Measurements from ENCODE around the gene CEACAM16. TPM values are rescaled to one million over a fixed set of nuclear protein-coding genes. Genes with fewer than 3 reads are reported as not detected.

The CEACAM16 gene
- total RNA-seq, 1 donor from 2014 or later = not detected

DNA sequence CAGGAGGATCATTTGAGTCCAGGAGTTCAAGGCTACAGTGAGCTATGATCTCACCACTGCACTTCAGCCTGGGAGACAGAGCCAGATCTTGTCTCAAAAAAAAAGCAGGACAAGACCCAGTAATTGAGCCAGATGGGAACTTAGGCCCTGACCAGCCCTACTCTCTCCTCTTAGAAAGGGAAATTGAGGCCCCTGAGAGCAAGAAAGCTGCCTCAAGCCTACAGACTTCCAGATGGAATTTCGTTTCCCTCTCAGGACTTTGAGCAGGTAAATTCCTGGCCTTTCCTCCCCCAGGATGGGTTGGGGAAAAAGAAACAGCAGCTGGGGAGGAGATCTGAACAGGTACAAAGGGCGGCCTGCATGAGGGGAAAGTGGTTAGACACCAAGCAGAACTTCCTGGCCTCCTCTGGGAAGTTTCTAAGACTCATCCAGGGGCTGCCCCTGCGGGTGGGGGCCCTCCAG, 46.0 kb downstream of the CEACAM16 start:
- DNase-seq (ENCODE audit: low read depth) = no peak
- Histone ChIP-seq H3K36me3 (ENCODE audit: control insufficient read depth, insufficient read depth, low read length) (no peaks in the 10 kb centered on the region), H3K4me3 (ENCODE audit: low read depth, low read length) (no peak overlapping the region), H3K27me3 (ENCODE audit: control insufficient read depth, insufficient read depth, low read length) (no peaks in the 10 kb centered on the region)
- TF ChIP-seq, protein P1, sequence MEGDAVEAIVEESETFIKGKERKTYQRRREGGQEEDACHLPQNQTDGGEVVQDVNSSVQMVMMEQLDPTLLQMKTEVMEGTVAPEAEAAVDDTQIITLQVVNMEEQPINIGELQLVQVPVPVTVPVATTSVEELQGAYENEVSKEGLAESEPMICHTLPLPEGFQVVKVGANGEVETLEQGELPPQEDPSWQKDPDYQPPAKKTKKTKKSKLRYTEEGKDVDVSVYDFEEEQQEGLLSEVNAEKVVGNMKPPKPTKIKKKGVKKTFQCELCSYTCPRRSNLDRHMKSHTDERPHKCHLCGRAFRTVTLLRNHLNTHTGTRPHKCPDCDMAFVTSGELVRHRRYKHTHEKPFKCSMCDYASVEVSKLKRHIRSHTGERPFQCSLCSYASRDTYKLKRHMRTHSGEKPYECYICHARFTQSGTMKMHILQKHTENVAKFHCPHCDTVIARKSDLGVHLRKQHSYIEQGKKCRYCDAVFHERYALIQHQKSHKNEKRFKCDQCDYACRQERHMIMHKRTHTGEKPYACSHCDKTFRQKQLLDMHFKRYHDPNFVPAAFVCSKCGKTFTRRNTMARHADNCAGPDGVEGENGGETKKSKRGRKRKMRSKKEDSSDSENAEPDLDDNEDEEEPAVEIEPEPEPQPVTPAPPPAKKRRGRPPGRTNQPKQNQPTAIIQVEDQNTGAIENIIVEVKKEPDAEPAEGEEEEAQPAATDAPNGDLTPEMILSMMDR (IDR thresholded peaks at IDR 0.05; ENCODE audit: insufficient read depth, low read length, poor library complexity, severe bottlenecking) = no peak

DNA sequence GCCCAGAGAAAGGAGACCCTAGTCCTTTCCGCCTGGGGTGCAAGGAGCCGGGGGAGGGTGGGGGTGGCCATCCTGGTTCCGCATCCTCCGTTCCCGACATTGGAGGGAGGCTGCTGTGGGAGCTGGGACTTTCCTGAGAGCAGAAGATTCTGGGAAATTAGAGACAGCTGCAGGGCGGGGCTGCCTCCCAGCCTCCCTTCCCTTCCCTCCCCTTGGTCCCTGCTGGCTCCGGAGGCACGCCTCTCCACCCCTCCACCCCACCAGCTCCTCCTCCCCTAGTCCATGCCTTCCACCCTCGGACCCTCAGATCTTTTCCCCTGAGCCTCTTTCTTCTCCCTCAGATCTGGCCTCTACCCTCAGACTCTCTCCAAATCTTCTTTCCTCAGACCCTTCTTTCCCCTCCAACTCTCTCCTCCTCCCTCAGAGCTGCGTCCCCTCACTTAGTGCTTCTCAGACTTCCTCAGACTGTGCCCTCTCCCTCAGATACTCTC, 46.4 kb downstream of the CEACAM16 start:
- Histone ChIP-seq H3K27me3 (ENCODE audit: control insufficient read depth, insufficient read depth, low read length) (no peaks in the 10 kb centered on the region), H3K36me3 (ENCODE audit: control insufficient read depth, insufficient read depth, low read length) (peaks cover 1% of the 10 kb centered on the region), H3K4me3 (ENCODE audit: low read depth, low read length) (no peak overlapping the region)
- no peak for DNase-seq (ENCODE audit: low read depth)
- TF ChIP-seq, protein P1 (IDR thresholded peaks at IDR 0.05; ENCODE audit: insufficient read depth, low read length, poor library complexity, severe bottlenecking) = no peak

DNA sequence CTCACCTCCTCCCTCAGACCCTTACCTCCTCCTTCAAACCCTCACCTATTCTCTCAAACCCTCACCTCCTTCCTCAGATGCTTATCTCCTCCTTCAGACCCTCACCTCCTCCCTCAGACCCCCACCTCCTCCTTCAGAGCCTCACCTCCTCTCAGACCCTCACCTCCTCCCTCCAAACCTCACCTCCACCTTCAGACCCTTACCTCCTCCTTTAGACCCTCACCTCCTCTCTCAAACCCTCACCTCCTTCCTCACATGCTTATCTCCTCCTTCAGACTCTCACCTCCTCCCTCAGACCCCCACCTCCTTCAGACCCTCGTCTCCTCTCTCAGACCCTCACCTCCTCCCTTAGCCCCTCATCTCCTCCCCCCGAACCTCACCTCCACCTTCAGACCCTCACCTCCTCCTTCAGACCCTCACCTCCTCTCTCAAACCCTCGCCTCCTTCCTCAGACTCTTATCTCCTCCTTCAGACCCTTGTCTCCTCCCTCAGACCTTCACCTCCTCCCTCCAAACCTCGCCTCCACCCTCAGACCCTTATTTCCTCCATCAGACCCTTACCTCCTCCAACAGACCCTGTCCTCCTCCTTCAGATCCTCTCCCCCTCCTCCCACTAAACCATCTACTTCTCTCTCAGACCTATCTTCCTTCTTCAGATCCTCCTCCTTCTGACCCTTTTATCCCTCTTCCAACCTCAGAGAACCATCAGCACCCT, 47.1 kb downstream of the CEACAM16 start:
- TF ChIP-seq, protein P1 (IDR thresholded peaks at IDR 0.05; ENCODE audit: insufficient read depth, low read length, poor library complexity, severe bottlenecking) = no peak
- H3K4me3 ChIP-seq (ENCODE audit: low read depth, low read length) = no peak overlapping the region
- peaks cover 1% of the 10 kb centered on the region for H3K36me3 ChIP-seq (ENCODE audit: control insufficient read depth, insufficient read depth, low read length)
- H3K27me3 ChIP-seq (ENCODE audit: control insufficient read depth, insufficient read depth, low read length) = no peaks in the 10 kb centered on the region
- no peak for DNase-seq (ENCODE audit: low read depth)

DNA sequence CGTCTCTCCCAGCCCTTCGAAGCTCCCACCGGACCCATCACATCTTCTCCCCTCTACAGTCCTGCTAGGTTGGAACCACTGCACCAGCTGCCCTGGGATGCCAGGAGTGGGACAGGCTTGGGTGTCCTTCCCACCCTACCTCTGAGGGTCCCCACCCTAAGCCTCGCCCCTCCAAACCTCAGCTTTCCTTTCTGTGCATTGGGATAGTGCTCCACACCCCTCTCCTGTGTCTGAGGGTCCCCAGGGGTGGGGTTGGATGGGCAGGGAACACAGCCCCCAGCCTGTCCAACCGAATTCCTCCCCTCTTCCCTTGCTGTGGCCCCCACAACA, 47.6 kb downstream of the CEACAM16 start:
- DNase-seq (ENCODE audit: low read depth) = no peak
- H3K27me3 ChIP-seq (ENCODE audit: control insufficient read depth, insufficient read depth, low read length) = no peaks in the 10 kb centered on the region
- TF ChIP-seq, protein P1 (IDR thresholded peaks at IDR 0.05; ENCODE audit: insufficient read depth, low read length, poor library complexity, severe bottlenecking) = no peak
- H3K4me3 ChIP-seq (ENCODE audit: low read depth, low read length) = no peak overlapping the region
- peaks cover 1% of the 10 kb centered on the region for H3K36me3 ChIP-seq (ENCODE audit: control insufficient read depth, insufficient read depth, low read length)

GRCh38 chr19:44746946-44747738, 48.2 kb downstream of the CEACAM16 start:
- Histone ChIP-seq H3K36me3 (ENCODE audit: control insufficient read depth, insufficient read depth, low read length) (peaks cover 1% of the 10 kb centered on the region), H3K4me3 (ENCODE audit: low read depth, low read length) (peak overlapping the region; percentile 74), H3K27me3 (ENCODE audit: control insufficient read depth, insufficient read depth, low read length) (no peaks in the 10 kb centered on the region)
- DNase-seq (ENCODE audit: low read depth) = peak; percentile 60
- TF ChIP-seq, protein P1 (IDR thresholded peaks at IDR 0.05; ENCODE audit: insufficient read depth, low read length, poor library complexity, severe bottlenecking) = no peak
